OCI-LY1 (cell line): ENCODE results near the gene KBTBD13.

ENCODE experiments used
- H2AFZ ChIP-seq: fragments of 200-600 bp; sonication (generic), shearing (Covaris generic); 2 replicates; pipeline ENCODE4 v1.6.0; 2014; ENCODE audit warnings: antibody characterized with exemption, mild to moderate bottlenecking, low read length
- H3F3A ChIP-seq: fragments of 200-600 bp; sonication (generic), shearing (Covaris generic); 2 replicates; pipeline ENCODE4 v1.6.0; 2014; ENCODE audit warnings: mild to moderate bottlenecking, antibody characterized with exemption, low read length, moderate library complexity; ENCODE audit not compliant: insufficient read depth
- H3K27ac ChIP-seq: fragments of 200-600 bp; sonication (generic); 2 replicates; pipeline ENCODE4 v1.5.1; 2014; ENCODE audit warnings: low read length, mixed run types, mild to moderate bottlenecking, low read depth; ENCODE audit not compliant: poor library complexity, severe bottlenecking
- H3K27me3 ChIP-seq: fragments of 200-600 bp; sonication (generic); 2 replicates; pipeline ENCODE4 v1.6.0; 2014; ENCODE audit warnings: antibody characterized with exemption, mild to moderate bottlenecking, low read length, moderate library complexity; ENCODE audit not compliant: insufficient read depth
- H3K36me3 ChIP-seq: fragments of 200-600 bp; sonication (generic); 2 replicates; pipeline ENCODE4 v1.6.1; 2014; ENCODE audit warnings: mild to moderate bottlenecking, antibody characterized with exemption, low read length, moderate library complexity, mixed read lengths; ENCODE audit not compliant: insufficient read depth
- H3K4me1 ChIP-seq: fragments of 200-600 bp; sonication (generic); 2 replicates; pipeline ENCODE4 v1.5.1; 2014; ENCODE audit warnings: mild to moderate bottlenecking, low read length, moderate library complexity; ENCODE audit not compliant: insufficient read depth, severe bottlenecking
- H3K4me2 ChIP-seq: fragments of 200-600 bp; sonication (generic), shearing (Covaris generic); 2 replicates; pipeline ENCODE4 v1.6.1; 2014; ENCODE audit warnings: low read length
- H3K4me3 ChIP-seq: fragments of 200-600 bp; sonication (generic); 2 replicates; pipeline ENCODE4 v1.5.1; 2014; ENCODE audit warnings: low read length, low read depth, mild to moderate bottlenecking, mixed read lengths; ENCODE audit not compliant: poor library complexity, severe bottlenecking
- H3K79me2 ChIP-seq: fragments of 200-600 bp; shearing (Covaris generic); 2 replicates; pipeline ENCODE4 v1.6.1; 2016; ENCODE audit warnings: mixed run types, low read length, mixed read lengths; ENCODE audit not compliant: insufficient read depth
- H3K9ac ChIP-seq: fragments of 200-600 bp; sonication (generic), shearing (Covaris generic); 2 replicates; pipeline ENCODE4 v1.6.1; 2014; ENCODE audit warnings: mild to moderate bottlenecking, low read length, mixed read lengths
- H3K9me2 ChIP-seq: fragments of 200-600 bp; sonication (generic), shearing (Covaris generic); 2 replicates; pipeline ENCODE4 v1.6.1; 2014; ENCODE audit warnings: low read depth, mild to moderate bottlenecking, low read length, mixed read lengths
- H3K9me3 ChIP-seq: fragments of 200-600 bp; shearing (Covaris generic); 2 replicates; pipeline ENCODE4 v1.6.1; 2014; ENCODE audit warnings: low read length, mixed read lengths
- H4K20me1 ChIP-seq: fragments of 200-600 bp; sonication (generic), shearing (Covaris generic); 2 replicates; pipeline ENCODE4 v1.6.0; 2016; ENCODE audit warnings: mild to moderate bottlenecking, low read length; ENCODE audit not compliant: insufficient read depth
- EZH2 ChIP-seq: fragments of 200-600 bp; sonication (generic), shearing (Covaris generic); IDR thresholded peaks from 2 replicates; pipeline ENCODE4 v1.8.0; 2017; ENCODE audit warnings: borderline replicate concordance, mixed run types, mild to moderate bottlenecking, antibody characterized with exemption, low read length, moderate library complexity, mixed read lengths
- TF ChIP-seq, protein P1 (sequence below): fragments of 200-600 bp; sonication (generic), shearing (Covaris generic); IDR thresholded peaks from 2 replicates; pipeline ENCODE4 v1.5.1; 2017; ENCODE audit warnings: mild to moderate bottlenecking, antibody characterized with exemption, low read length, moderate library complexity, mixed read lengths

Gene KBTBD13

DNA sequence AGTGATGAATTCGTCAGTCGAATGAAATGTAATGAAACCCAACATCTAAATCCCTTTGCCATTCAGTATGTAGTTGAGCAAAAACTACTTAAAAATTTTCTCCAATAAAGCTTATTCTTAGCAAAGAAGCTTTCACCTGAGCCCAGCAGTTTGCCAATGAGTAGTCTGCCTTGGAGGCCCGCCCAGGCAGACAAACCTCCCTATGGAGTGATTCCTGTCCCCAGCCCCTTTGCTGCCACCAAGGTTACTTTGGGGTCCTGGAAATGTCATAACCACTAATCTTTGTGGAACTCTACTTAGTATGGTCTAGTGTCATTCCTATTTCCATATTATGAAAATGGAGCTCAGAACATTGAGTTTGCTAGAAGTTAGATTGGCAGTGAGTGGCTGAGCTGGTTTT lies 26.4 kb downstream of the KBTBD13 start:
- Histone ChIP-seq H3K9ac (no peak overlapping the region), H3K4me2 (no peak overlapping the region)

DNA sequence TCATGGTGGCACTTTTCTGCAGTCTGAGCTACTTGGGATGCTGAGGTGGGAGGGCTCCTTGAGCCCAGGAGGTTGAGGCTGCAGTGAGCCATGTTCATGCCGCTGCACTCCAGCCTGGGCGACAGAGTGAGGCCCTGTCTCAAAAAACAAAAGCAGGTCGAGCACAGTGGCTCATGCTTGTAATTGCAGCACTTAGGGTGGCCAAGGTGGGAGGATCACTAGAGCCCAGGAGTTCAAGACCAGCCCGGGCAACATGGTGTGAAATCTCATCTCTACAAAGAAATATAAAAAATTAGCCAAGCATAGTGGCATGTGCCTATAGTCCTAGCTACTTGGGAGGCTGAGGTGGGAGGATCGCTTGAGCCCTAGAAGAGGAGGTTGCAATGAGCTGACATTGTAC lies 28.5 kb downstream of the KBTBD13 start:
- Histone ChIP-seq H3K4me3 (no peak overlapping the region), H3K36me3 (peaks cover 14% of the 10 kb centered on the region; the same call in 1 of the 2 replicates)
- TF ChIP-seq, protein P1, sequence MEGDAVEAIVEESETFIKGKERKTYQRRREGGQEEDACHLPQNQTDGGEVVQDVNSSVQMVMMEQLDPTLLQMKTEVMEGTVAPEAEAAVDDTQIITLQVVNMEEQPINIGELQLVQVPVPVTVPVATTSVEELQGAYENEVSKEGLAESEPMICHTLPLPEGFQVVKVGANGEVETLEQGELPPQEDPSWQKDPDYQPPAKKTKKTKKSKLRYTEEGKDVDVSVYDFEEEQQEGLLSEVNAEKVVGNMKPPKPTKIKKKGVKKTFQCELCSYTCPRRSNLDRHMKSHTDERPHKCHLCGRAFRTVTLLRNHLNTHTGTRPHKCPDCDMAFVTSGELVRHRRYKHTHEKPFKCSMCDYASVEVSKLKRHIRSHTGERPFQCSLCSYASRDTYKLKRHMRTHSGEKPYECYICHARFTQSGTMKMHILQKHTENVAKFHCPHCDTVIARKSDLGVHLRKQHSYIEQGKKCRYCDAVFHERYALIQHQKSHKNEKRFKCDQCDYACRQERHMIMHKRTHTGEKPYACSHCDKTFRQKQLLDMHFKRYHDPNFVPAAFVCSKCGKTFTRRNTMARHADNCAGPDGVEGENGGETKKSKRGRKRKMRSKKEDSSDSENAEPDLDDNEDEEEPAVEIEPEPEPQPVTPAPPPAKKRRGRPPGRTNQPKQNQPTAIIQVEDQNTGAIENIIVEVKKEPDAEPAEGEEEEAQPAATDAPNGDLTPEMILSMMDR = no peak

More for the DNA sequence above, 26.4 kb downstream of the KBTBD13 start:
- Histone ChIP-seq H3K9me2 (no peaks in the 10 kb centered on the region), H3K79me2 (no peaks in the 10 kb centered on the region), H3K9me3 (no peaks in the 10 kb centered on the region), H3K4me1 (no peaks in the 10 kb centered on the region), H3K36me3 (peaks cover 31% of the 10 kb centered on the region; the same call in 1 of the 2 replicates), H3K27ac (no peak overlapping the region), H2AFZ (no peak overlapping the region), H4K20me1 (no peaks in the 10 kb centered on the region), H3K4me3 (no peak overlapping the region), H3F3A (no peaks in the 10 kb centered on the region), H3K27me3 (no peaks in the 10 kb centered on the region)
- TF ChIP-seq EZH2 = no peak
- TF ChIP-seq, protein P1 = no peak

DNA sequence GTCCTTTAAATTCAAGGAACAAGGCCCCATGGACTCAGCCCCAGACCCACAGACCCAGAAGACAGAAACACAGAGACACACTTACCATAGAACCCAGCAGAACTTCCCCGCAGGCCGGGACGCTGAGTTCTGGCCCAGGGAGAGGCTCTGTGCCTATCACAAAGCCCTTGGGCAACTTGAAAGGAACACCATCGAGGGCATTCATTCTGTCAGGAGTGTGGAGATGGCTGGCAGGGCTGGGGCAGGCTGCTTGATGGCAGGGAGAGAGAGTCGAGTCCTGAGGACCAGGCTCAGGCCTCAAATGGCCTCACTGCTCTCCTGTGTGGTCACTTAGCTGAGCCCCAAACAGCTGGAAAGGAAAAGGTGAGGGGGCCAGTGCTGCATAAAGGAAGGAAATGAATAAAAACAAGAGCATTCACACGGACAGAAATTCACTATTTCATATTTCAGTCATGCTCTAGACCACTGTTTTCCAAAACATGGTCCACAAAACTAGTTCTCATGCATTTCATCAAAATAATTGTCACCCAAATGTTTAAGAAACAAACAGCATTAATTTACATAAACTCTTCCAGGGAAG lies 29.6 kb downstream of the KBTBD13 start:
- Histone ChIP-seq H3K4me1 (no peaks in the 10 kb centered on the region), H3K79me2 (no peaks in the 10 kb centered on the region), H3K9me3 (no peaks in the 10 kb centered on the region), H3K4me3 (no peak overlapping the region), H3K4me2 (no peak overlapping the region), H3F3A (no peaks in the 10 kb centered on the region), H3K9ac (no peak overlapping the region), H3K27ac (no peak overlapping the region), H2AFZ (no peak overlapping the region), H4K20me1 (no peaks in the 10 kb centered on the region), H3K27me3 (no peaks in the 10 kb centered on the region), H3K36me3 (peaks cover 19% of the 10 kb centered on the region; the same call in 1 of the 2 replicates), H3K9me2 (no peaks in the 10 kb centered on the region)
- TF ChIP-seq, protein P1 = no peak
- TF ChIP-seq EZH2 = no peak

More for the DNA sequence above, 28.5 kb downstream of the KBTBD13 start:
- no peak overlapping the region for H3K9ac ChIP-seq
- H4K20me1 ChIP-seq = no peaks in the 10 kb centered on the region
- no peaks in the 10 kb centered on the region for H3K4me1 ChIP-seq
- H3F3A ChIP-seq = no peaks in the 10 kb centered on the region
- H3K79me2 ChIP-seq = no peaks in the 10 kb centered on the region
- H3K27me3 ChIP-seq = no peaks in the 10 kb centered on the region
- H3K9me2 ChIP-seq = no peaks in the 10 kb centered on the region
- H3K27ac ChIP-seq = no peak overlapping the region
- no peak overlapping the region for H2AFZ ChIP-seq
- no peaks in the 10 kb centered on the region for H3K9me3 ChIP-seq
- H3K4me2 ChIP-seq = no peak overlapping the region
